Measurements from ENCODE around the gene CELF4. TPM values are rescaled to one million over a fixed set of nuclear protein-coding genes. Genes with fewer than 3 reads are reported as not detected.

CELF4 gene
- total RNA-seq, 1 experiment from 2014 or later: 0.40 TPM

GRCh38 chr18:37545461-37546271 is 19.9 kb downstream of the CELF4 start:
- Histone ChIP-seq H3F3A (ENCODE audit: low read length, unreplicated experiment) (no peaks in the 10 kb centered on the region), H3K36me3 (ENCODE audit: low read depth, low read length) (no peaks in the 10 kb centered on the region), H3K4me2 (ENCODE audit: low read length) (no peak overlapping the region), H3K4me3 (ENCODE audit: low read length) (no peak overlapping the region), H3K27me3 (ENCODE audit: low read length) (0 out of 2 replicates have a peak, but pooled peaks cover 3% of the 10 kb centered on the region), H3K9me3 (ENCODE audit: low read length) (no peaks in the 10 kb centered on the region), H3K9ac (ENCODE audit: low read length) (no peak overlapping the region), H3K79me2 (ENCODE audit: low read length) (no peaks in the 10 kb centered on the region), H3K9me2 (replicated peaks; ENCODE audit: low read length) (no peaks in the 10 kb centered on the region), H3K27ac (ENCODE audit: low read length) (no peak overlapping the region), H4K20me1 (ENCODE audit: low read length) (no peaks in the 10 kb centered on the region), H2AFZ (ENCODE audit: low read length) (no peak overlapping the region), H3K4me1 (ENCODE audit: insufficient read depth, low read length) (no peaks in the 10 kb centered on the region)
- BruUV-seq (replicated peaks): no TSS peak
- DNase-seq (no peak), ATAC-seq (no peak)
- CTCF ChIA-PET: no interaction called here
- POLR2A ChIA-PET (ENCODE audit: unreplicated experiment): no interaction called here
- intact Hi-C loops (cut with micrococcal nuclease): no loop called here
- no peak for TF ChIP-seq EZH2 (IDR thresholded peaks at IDR 0.05; ENCODE audit: low read length, unreplicated experiment)
- no peak for TF ChIP-seq CTCF (conservative IDR thresholded peaks at IDR 0.05; ENCODE audit: low read depth, low read length)

- TF ChIP-seq EZH2phosphoT487 (IDR thresholded peaks at IDR 0.05; ENCODE audit: borderline replicate concordance, low read length) (no peak), EZH2 (IDR thresholded peaks at IDR 0.05; ENCODE audit: low read length, unreplicated experiment) (no peak), CTCF (conservative IDR thresholded peaks at IDR 0.05; ENCODE audit: low read depth, low read length) (no peak)
Observed at GRCh38 chr18:37544713-37545112, 20.9 kb downstream of the CELF4 start.

GRCh38 chr18:37544217-37544616 is 21.4 kb downstream of the CELF4 start:
- ATAC-seq (no peak), DNase-seq (no peak)
- 0 out of 2 replicates have a peak, but pooled peaks cover 3% of the 10 kb centered on the region for H3K27me3 ChIP-seq (ENCODE audit: low read length)
- no peak overlapping the region for H2AFZ ChIP-seq (ENCODE audit: low read length)
- no peaks in the 10 kb centered on the region for H3K79me2 ChIP-seq (ENCODE audit: low read length)
- no peaks in the 10 kb centered on the region for H3K9me3 ChIP-seq (ENCODE audit: low read length)
- H3K36me3 ChIP-seq (ENCODE audit: low read depth, low read length): no peaks in the 10 kb centered on the region
- POLR2A ChIA-PET (ENCODE audit: unreplicated experiment): no interaction called here
- no peak overlapping the region for H3K27ac ChIP-seq (ENCODE audit: low read length)
- no peaks in the 10 kb centered on the region for H3F3A ChIP-seq (ENCODE audit: low read length, unreplicated experiment)
- intact Hi-C loops (cut with micrococcal nuclease): no loop called here
- no peak overlapping the region for H3K4me3 ChIP-seq (ENCODE audit: low read length)
- H4K20me1 ChIP-seq (ENCODE audit: low read length): no peaks in the 10 kb centered on the region
- no TSS peak for BruUV-seq (replicated peaks)
- no peak overlapping the region for H3K4me2 ChIP-seq (ENCODE audit: low read length)
- CTCF ChIA-PET: no interaction called here
- no peaks in the 10 kb centered on the region for H3K4me1 ChIP-seq (ENCODE audit: insufficient read depth, low read length)
- TF ChIP-seq CTCF (conservative IDR thresholded peaks at IDR 0.05; ENCODE audit: low read depth, low read length) (no peak), EZH2 (IDR thresholded peaks at IDR 0.05; ENCODE audit: low read length, unreplicated experiment) (no peak), EZH2phosphoT487 (IDR thresholded peaks at IDR 0.05; ENCODE audit: borderline replicate concordance, low read length) (no peak)
- no peaks in the 10 kb centered on the region for H3K9me2 ChIP-seq (replicated peaks; ENCODE audit: low read length)
- no peak overlapping the region for H3K9ac ChIP-seq (ENCODE audit: low read length)

More at GRCh38 chr18:37544713-37545112, 20.9 kb downstream of the CELF4 start:
- H3K4me2 ChIP-seq (ENCODE audit: low read length): no peak overlapping the region
- no peak for ATAC-seq
- H3K36me3 ChIP-seq (ENCODE audit: low read depth, low read length): no peaks in the 10 kb centered on the region
- intact Hi-C loops (cut with micrococcal nuclease): no loop called here
- BruUV-seq (replicated peaks): no TSS peak
- 0 out of 2 replicates have a peak, but pooled peaks cover 3% of the 10 kb centered on the region for H3K27me3 ChIP-seq (ENCODE audit: low read length)
- DNase-seq: no peak
- H3F3A ChIP-seq (ENCODE audit: low read length, unreplicated experiment): no peaks in the 10 kb centered on the region
- no peaks in the 10 kb centered on the region for H3K9me3 ChIP-seq (ENCODE audit: low read length)
- no peaks in the 10 kb centered on the region for H3K79me2 ChIP-seq (ENCODE audit: low read length)
- no peak overlapping the region for H3K4me3 ChIP-seq (ENCODE audit: low read length)
- H3K27ac ChIP-seq (ENCODE audit: low read length): no peak overlapping the region
- H3K4me1 ChIP-seq (ENCODE audit: insufficient read depth, low read length): no peaks in the 10 kb centered on the region
- no peaks in the 10 kb centered on the region for H4K20me1 ChIP-seq (ENCODE audit: low read length)
- H2AFZ ChIP-seq (ENCODE audit: low read length): no peak overlapping the region
- POLR2A ChIA-PET (ENCODE audit: unreplicated experiment): no interaction called here
- CTCF ChIA-PET: no interaction called here
- H3K9me2 ChIP-seq (replicated peaks; ENCODE audit: low read length): no peaks in the 10 kb centered on the region
- H3K9ac ChIP-seq (ENCODE audit: low read length): no peak overlapping the region

Data from PC-3 (cell line).